Common myeloid progenitor, CD34-positive (primary cell): ENCODE measurements around the gene PLEKHM3.

Experiments used
- CTCF ChIA-PET: fragments of 350-600 bp; sonication (Branson Sonifier 250); formaldehyde crosslinking; loops from one replicate; lab custom pipeline; 2021; ENCODE audit warnings: antibody characterized with exemption; lab: Charles Lee
- POLR2A ChIA-PET: fragments of 350-600 bp; sonication (Branson Sonifier 250); formaldehyde crosslinking; loops from one replicate; lab custom pipeline; 2021; ENCODE audit warnings: antibody characterized with exemption; lab: Charles Lee
- DNase-seq, 3 donors: peaks; one replicate each; pipeline versions ENCODE4 v3.0.0 to v3.0.0-alpha.2; 2013
- H3K27ac ChIP-seq, 2 experiments: 1 replicate in 1 of 2; 2 replicates in 1 of 2; pipeline ENCODE4 v1.7.0; 2013; ENCODE audit warnings: inconsistent platforms in 2 of 2, low read length in 2 of 2, mild to moderate bottlenecking in 2 of 2, low read depth in 1 of 2, moderate library complexity in 1 of 2; ENCODE audit not compliant: severe bottlenecking in 2 of 2, insufficient read depth in 1 of 2, poor library complexity in 1 of 2
- H3K27me3 ChIP-seq, 5 experiments: replicated peaks in 2 of 5; 1 replicate in 3 of 5; 2 replicates in 2 of 5; pipeline versions ENCODE4 v1.6.1 to v1.7.0; 2013; ENCODE audit warnings: low read length in 4 of 5, mild to moderate bottlenecking in 2 of 5, moderate library complexity in 2 of 5, inconsistent platforms in 1 of 5; ENCODE audit not compliant: insufficient read depth in 5 of 5, control insufficient read depth in 4 of 5
- H3K36me3 ChIP-seq, 4 experiments: 1 replicate in 2 of 4; 2 replicates in 2 of 4; pipeline versions ENCODE4 v1.6.1 to v1.7.0; 2013; ENCODE audit warnings: low read length in 3 of 4, control low read depth in 1 of 4, mild to moderate bottlenecking in 1 of 4; ENCODE audit not compliant: control insufficient read depth in 4 of 4, insufficient read depth in 4 of 4
- H3K4me1 ChIP-seq, 4 experiments: 1 replicate in 3 of 4; 2 replicates in 1 of 4; pipeline versions ENCODE4 v1.6.1 to v1.7.1; 2013; ENCODE audit warnings: low read length in 3 of 4, mild to moderate bottlenecking in 3 of 4, control low read depth in 1 of 4, inconsistent platforms in 1 of 4, moderate library complexity in 1 of 4; ENCODE audit not compliant: control insufficient read depth in 4 of 4, insufficient read depth in 4 of 4; ENCODE audit errors: control extremely low read depth in 1 of 4
- H3K4me3 ChIP-seq, 7 experiments: 1 replicate in 4 of 7; 2 replicates in 3 of 7; pipeline versions ENCODE4 v1.5.1 to v1.7.0; 2013; ENCODE audit warnings: mild to moderate bottlenecking in 7 of 7, low read length in 6 of 7, moderate library complexity in 6 of 7, inconsistent platforms in 2 of 7, low read depth in 2 of 7, control low read depth in 1 of 7; ENCODE audit not compliant: insufficient read depth in 4 of 7, control insufficient read depth in 1 of 7; ENCODE audit errors: extremely low read depth in 1 of 7
- H3K9me3 ChIP-seq, 5 experiments: 1 replicate in 4 of 5; 2 replicates in 1 of 5; pipeline versions ENCODE4 v1.6.1 to v1.7.1; 2013; ENCODE audit warnings: low read length in 4 of 5, mild to moderate bottlenecking in 2 of 5, inconsistent platforms in 1 of 5, low read depth in 1 of 5, moderate library complexity in 1 of 5; ENCODE audit not compliant: control insufficient read depth in 4 of 5, insufficient read depth in 2 of 5; ENCODE audit errors: control extremely low read depth in 1 of 5
- WGBS: methylation state at CpG from one replicate; pipeline ENCODE4 v1.1.5; 2013; ENCODE audit not compliant: insufficient coverage; 5-methylcytosine and 5-hydroxymethylcytosine counted together

Gene PLEKHM3

DNA sequence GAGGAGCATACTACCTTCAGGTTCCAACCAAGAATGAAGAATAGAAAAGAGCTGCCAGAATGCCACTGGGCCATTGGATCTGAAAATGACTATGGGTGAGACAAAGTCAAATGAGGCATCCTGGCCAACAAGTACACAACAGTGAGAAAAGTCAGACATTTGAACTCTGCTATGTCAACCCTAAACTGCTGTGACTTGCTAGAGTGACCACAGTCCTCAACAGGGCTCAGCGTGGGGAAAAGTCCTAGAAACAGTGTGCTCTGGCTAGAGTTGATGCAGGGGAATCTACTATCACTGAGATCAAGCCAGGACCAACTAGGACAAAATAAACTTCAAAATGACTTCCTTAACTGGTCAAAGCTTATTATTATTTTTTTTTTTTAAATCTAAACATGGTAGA is 157.4 kb downstream of the PLEKHM3 start:
- no peaks in the 10 kb centered on the region for H3K27me3 ChIP-seq
- no peaks in the 10 kb centered on the region for H3K36me3 ChIP-seq
- no peak overlapping the region for H3K27ac ChIP-seq
- DNase-seq, result no peak
- H3K4me1 ChIP-seq, result peaks cover 0 to 21% (median 4%) of the 10 kb centered on the region in 4 experiments
- POLR2A ChIA-PET, result interaction anchor here (1.0 to 1.3 kb wide), 2 partner anchors 13 to 19 kb away, joined by 3 to 4 read pairs; no protein-coding TSS in a partner anchor
- no peak overlapping the region for H3K4me3 ChIP-seq
- WGBS, result no CpG with 5 or more reads among the region's 1 CpG
- no peaks in the 10 kb centered on the region for H3K9me3 ChIP-seq
- CTCF ChIA-PET, result interaction anchor here (1.3 to 2.0 kb wide), 2 partner anchors 9 to 19 kb away, joined by 4 to 6 read pairs; no protein-coding TSS in a partner anchor

DNA sequence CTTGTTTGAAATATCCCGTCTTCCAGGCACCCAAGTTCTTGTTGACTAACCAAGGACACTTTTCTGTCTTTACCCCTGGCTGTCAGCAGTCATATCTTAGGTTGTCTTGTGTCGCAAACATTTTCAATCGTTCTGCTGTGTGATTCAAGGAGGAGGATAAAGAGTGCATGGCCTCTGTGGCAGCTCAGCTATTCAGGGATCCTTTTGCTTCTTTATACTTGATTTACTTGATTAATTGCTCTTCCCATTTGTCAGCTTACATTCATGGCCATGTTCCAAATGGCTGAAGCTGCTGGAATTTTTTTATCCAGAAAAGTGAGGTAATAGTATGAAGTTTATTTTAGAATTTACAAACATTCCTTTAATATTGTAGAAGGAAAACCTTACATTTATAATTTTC is 158.3 kb downstream of the PLEKHM3 start:
- Histone ChIP-seq H3K4me3 (no peak overlapping the region), H3K4me1 (peaks cover 0 to 21% (median 4%) of the 10 kb centered on the region in 4 experiments), H3K27me3 (no peaks in the 10 kb centered on the region), H3K27ac (no peak overlapping the region), H3K9me3 (no peaks in the 10 kb centered on the region), H3K36me3 (no peaks in the 10 kb centered on the region)
- CTCF ChIA-PET, result no interaction called here
- 90% methylated on average over 2 of the region's 3 CpGs for WGBS
- POLR2A ChIA-PET, result no interaction called here
- DNase-seq, result no peak

DNA sequence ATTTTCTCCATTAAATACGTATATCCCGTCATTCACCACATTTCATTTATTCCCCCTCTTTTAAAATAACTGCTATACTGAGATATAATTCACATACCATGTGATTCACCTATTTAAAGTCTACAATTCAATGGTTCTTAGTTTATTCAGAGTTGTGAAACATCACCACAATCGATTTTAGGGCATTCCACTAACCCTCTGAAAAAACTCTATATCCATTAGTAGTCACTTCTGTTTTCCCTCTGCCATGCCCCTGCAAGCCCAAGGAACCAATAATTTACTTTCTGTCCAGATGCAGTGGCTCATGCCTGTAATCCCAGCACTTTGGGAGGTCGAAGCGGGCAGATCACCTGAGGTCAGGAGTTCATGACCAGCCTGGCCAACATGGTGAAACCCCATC is 160.1 kb downstream of the PLEKHM3 start:
- DNase-seq, result no peak
- no peaks in the 10 kb centered on the region for H3K27me3 ChIP-seq
- CTCF ChIA-PET, result no interaction called here
- no peak overlapping the region for H3K27ac ChIP-seq
- POLR2A ChIA-PET, result no interaction called here
- H3K4me1 ChIP-seq, result peaks cover 0 to 12% (median 3%) of the 10 kb centered on the region in 4 experiments
- no peak overlapping the region for H3K4me3 ChIP-seq
- H3K9me3 ChIP-seq, result no peaks in the 10 kb centered on the region
- no peaks in the 10 kb centered on the region for H3K36me3 ChIP-seq
- WGBS, result 100% methylated on average over 4 of the region's 5 CpGs

DNA sequence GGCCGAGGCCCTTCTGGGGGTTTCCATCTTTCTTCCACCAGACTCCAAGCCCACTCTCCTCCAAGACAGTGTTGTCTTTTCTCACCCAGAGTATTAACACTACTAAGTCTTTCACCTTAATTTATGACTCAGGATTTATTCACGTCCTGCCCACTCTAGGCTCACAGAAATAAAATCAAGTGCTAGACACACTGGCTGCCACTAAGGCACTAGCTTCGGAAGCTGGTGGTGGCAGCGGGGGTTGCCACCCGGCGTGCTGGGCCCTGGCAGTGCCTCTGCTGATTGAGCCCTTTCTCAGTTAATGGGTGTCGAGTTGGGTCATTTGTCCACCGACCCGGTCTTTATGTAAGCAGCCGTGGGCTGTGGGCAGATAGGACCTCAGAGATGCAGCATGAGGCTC is 162.0 kb downstream of the PLEKHM3 start:
- H3K27ac ChIP-seq, result no peak overlapping the region
- H3K4me1 ChIP-seq, result no peaks in the 10 kb centered on the region
- ChIA-PET CTCF (no interaction called here), POLR2A (no interaction called here)
- H3K36me3 ChIP-seq, result peaks cover 0 to 5% (median 2%) of the 10 kb centered on the region in 4 experiments
- H3K9me3 ChIP-seq, result no peaks in the 10 kb centered on the region
- no peaks in the 10 kb centered on the region for H3K27me3 ChIP-seq
- H3K4me3 ChIP-seq, result no peak overlapping the region
- WGBS, result 98% methylated on average over 10 of the region's 10 CpGs
- no peak for DNase-seq

DNA sequence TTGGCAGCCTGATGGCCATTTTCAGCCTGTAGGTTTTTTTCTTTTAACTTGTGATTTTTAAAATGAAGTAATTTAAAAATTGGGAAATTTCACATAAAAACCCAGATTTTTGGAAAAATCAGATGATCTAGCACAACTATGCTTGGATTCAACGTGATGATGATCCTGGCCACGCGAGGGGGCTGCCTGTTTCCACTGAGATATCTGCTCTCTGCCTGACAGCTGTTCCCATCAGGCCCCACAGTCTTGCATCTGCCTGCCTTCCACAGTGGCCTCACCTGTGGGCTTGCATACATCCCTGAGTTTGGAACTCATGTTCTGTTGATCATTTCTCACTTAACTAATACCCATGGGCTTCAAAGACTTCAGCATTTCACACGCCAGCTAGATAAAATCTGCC is 163.5 kb downstream of the PLEKHM3 start:
- WGBS, result 93% methylated on average over 3 of the region's 4 CpGs
- CTCF ChIA-PET, result interaction anchor here (2.8 kb wide), 1 partner anchor 13 kb away, joined by 8 read pairs; no protein-coding TSS in a partner anchor

DNA sequence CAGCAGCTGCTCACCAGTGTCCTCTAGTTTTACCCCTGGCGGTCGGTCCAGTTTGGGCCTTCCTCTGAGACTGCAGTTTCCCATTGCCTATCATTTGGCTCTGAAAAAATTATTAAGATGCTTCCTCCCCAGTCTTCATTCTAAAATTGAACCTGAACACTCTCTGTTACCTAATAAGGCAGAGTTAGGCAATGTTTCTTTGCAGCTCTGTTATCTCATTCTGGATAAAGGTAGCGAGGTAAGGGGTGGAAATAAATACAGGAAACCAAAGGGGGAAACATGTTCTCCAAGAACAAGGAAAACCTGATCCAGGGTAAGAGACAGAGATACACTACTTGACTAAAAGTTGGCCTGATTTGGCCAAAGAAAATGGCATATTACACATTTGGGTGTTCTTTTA is 164.6 kb downstream of the PLEKHM3 start:
- H3K4me3 ChIP-seq, result no peak overlapping the region
- WGBS, result 94% methylated on average over 3 of the region's 3 CpGs
- ChIA-PET CTCF (interaction anchor here (0.7 to 2.8 kb wide), 3 partner anchors 12 to 1194 kb away, joined by 3 to 8 read pairs (median 3); no protein-coding TSS in a partner anchor), POLR2A (no interaction called here)
- no peaks in the 10 kb centered on the region for H3K27me3 ChIP-seq
- H3K9me3 ChIP-seq, result no peaks in the 10 kb centered on the region
- H3K27ac ChIP-seq, result no peak overlapping the region
- H3K4me1 ChIP-seq, result no peaks in the 10 kb centered on the region
- no peak for DNase-seq
- H3K36me3 ChIP-seq, result peaks cover 0 to 5% (median 2%) of the 10 kb centered on the region in 4 experiments

More for the DNA sequence above, 163.5 kb downstream of the PLEKHM3 start:
- Histone ChIP-seq H3K27ac (no peak overlapping the region), H3K27me3 (no peaks in the 10 kb centered on the region), H3K9me3 (no peaks in the 10 kb centered on the region), H3K4me1 (no peaks in the 10 kb centered on the region), H3K4me3 (no peak overlapping the region), H3K36me3 (peaks cover 0 to 5% (median 2%) of the 10 kb centered on the region in 4 experiments)
- POLR2A ChIA-PET, result interaction anchor here (0.8 kb wide), 1 partner anchor 12 kb away, joined by 3 read pairs; no protein-coding TSS in a partner anchor
- DNase-seq, result no peak

DNA sequence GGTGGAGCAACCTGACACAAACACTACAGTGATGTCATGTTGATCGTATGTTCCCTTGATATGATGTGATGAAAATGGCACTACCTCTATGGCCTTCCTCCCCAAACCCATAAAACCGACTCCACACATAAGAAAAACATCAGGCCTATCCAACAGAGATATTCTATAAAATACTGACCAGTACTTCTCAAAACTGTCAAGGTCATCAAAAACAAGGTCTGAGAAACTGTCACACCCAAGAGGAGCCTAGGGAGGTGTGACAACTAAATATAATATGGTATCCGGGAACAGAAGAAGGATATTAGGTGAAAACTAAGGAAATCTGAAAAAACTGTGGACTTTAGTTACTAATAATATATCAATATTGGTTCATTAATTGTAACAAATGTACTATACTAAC is 169.7 kb downstream of the PLEKHM3 start:
- CTCF ChIA-PET, result no interaction called here

More for the DNA sequence above, 169.7 kb downstream of the PLEKHM3 start:
- Histone ChIP-seq H3K36me3 (peaks cover 0 to 5% (median 2%) of the 10 kb centered on the region in 4 experiments), H3K27ac (no peak overlapping the region), H3K4me1 (no peaks in the 10 kb centered on the region), H3K27me3 (no peaks in the 10 kb centered on the region), H3K9me3 (no peaks in the 10 kb centered on the region), H3K4me3 (no peak overlapping the region)
- POLR2A ChIA-PET, result no interaction called here
- no peak for DNase-seq
- no CpG with 5 or more reads among the region's 3 CpGs for WGBS
